Astrocyte (in vitro differentiated cells and primary cell): ENCODE measurements around the gene CDKN2B. TPM values are rescaled to one million over a fixed set of nuclear protein-coding genes. Genes with fewer than 3 reads are reported as not detected.

ENCODE experiments used
- DNase-seq: peaks from one replicate; pipeline ENCODE4 v3.0.0-alpha.2; 2010; ENCODE audit warnings: low read depth
- FAIRE-seq: peaks from 2 replicates; lab custom pipeline; 2011; peaks lifted over from hg19 to GRCh38; lab: Jason Lieb, UNC
- H2AFZ ChIP-seq: 2 replicates; pipeline ENCODE4 v1.6.0; 2012; ENCODE audit warnings: low read depth, low read length, inconsistent platforms
- H3K27ac ChIP-seq: 2 replicates; pipeline ENCODE4 v1.5.1; 2011; ENCODE audit warnings: low read depth, low read length, inconsistent platforms
- H3K27me3 ChIP-seq: 2 replicates; pipeline ENCODE4 v1.6.0; 2011; ENCODE audit warnings: low read length, inconsistent platforms; ENCODE audit not compliant: insufficient read depth
- H3K36me3 ChIP-seq: 2 replicates; pipeline ENCODE4 v1.5.1; 2011; ENCODE audit warnings: low read length, inconsistent platforms; ENCODE audit not compliant: insufficient read depth
- H3K4me1 ChIP-seq: 2 replicates; pipeline ENCODE4 v1.5.1; 2011; ENCODE audit warnings: low read length, inconsistent platforms; ENCODE audit not compliant: insufficient read depth
- H3K4me2 ChIP-seq: 2 replicates; pipeline ENCODE4 v1.6.0; 2012; ENCODE audit warnings: low read length, inconsistent platforms
- H3K4me3 ChIP-seq: 2 replicates; pipeline ENCODE4 v1.5.1; 2011; ENCODE audit warnings: low read depth, mild to moderate bottlenecking, low read length, inconsistent platforms; ENCODE audit not compliant: insufficient read depth
- H3K79me2 ChIP-seq: 2 replicates; pipeline ENCODE4 v1.6.0; 2012; ENCODE audit warnings: mild to moderate bottlenecking, low read length, inconsistent platforms; ENCODE audit not compliant: insufficient read depth
- H3K9ac ChIP-seq: 2 replicates; pipeline ENCODE4 v1.6.0; 2012; ENCODE audit warnings: mild to moderate bottlenecking, low read length, inconsistent platforms
- H3K9me3 ChIP-seq: 2 replicates; pipeline ENCODE4 v1.5.1; 2012; ENCODE audit warnings: low read depth, mild to moderate bottlenecking, low read length, inconsistent platforms; ENCODE audit not compliant: insufficient read depth
- H4K20me1 ChIP-seq: 2 replicates; pipeline ENCODE4 v1.6.0; 2012; ENCODE audit warnings: low read length, inconsistent platforms; ENCODE audit not compliant: insufficient read depth
- H3K27ac Mint-ChIP-seq: one replicate; pipeline ENCODE4 v1.8.0; 2021; ENCODE audit warnings: mild to moderate bottlenecking, mixed read lengths; ENCODE audit not compliant: unreplicated experiment
- H3K27me3 Mint-ChIP-seq: one replicate; pipeline ENCODE4 v1.8.0; 2021; ENCODE audit warnings: low read depth, mixed read lengths; ENCODE audit not compliant: unreplicated experiment
- H3K36me3 Mint-ChIP-seq: one replicate; pipeline ENCODE4 v1.8.0; 2021; ENCODE audit warnings: low read depth, mixed read lengths; ENCODE audit not compliant: unreplicated experiment
- H3K4me1 Mint-ChIP-seq: one replicate; pipeline ENCODE4 v1.8.0; 2021; ENCODE audit warnings: low read depth, mixed read lengths; ENCODE audit not compliant: unreplicated experiment
- H3K4me3 Mint-ChIP-seq: one replicate; pipeline ENCODE4 v1.8.0; 2021; ENCODE audit warnings: mild to moderate bottlenecking, moderate library complexity, mixed read lengths; ENCODE audit not compliant: unreplicated experiment
- H3K9me3 Mint-ChIP-seq: one replicate; pipeline ENCODE4 v1.8.0; 2021; ENCODE audit warnings: mild to moderate bottlenecking, mixed read lengths; ENCODE audit not compliant: unreplicated experiment
- EZH2 ChIP-seq: IDR thresholded peaks from 2 replicates; pipeline ENCODE4 v1.6.1; 2012; ENCODE audit warnings: mild to moderate bottlenecking, low read length, inconsistent platforms; ENCODE audit not compliant: insufficient read depth
- total RNA-seq: library from RNA; stranded (reverse); gene quantifications from 2 replicates; pipeline ENCODE4 v1.2.1, GENCODE V29; 2021
- TF ChIP-seq, protein P1 (sequence below): IDR thresholded peaks from 2 replicates; pipeline ENCODE4 v1.5.1; 2011; ENCODE audit warnings: low read depth, mild to moderate bottlenecking, inconsistent platforms, low read length, moderate library complexity; ENCODE audit not compliant: insufficient read depth

The CDKN2B gene
- total RNA-seq, 1 donor from 2014 or later = 306 TPM

DNA sequence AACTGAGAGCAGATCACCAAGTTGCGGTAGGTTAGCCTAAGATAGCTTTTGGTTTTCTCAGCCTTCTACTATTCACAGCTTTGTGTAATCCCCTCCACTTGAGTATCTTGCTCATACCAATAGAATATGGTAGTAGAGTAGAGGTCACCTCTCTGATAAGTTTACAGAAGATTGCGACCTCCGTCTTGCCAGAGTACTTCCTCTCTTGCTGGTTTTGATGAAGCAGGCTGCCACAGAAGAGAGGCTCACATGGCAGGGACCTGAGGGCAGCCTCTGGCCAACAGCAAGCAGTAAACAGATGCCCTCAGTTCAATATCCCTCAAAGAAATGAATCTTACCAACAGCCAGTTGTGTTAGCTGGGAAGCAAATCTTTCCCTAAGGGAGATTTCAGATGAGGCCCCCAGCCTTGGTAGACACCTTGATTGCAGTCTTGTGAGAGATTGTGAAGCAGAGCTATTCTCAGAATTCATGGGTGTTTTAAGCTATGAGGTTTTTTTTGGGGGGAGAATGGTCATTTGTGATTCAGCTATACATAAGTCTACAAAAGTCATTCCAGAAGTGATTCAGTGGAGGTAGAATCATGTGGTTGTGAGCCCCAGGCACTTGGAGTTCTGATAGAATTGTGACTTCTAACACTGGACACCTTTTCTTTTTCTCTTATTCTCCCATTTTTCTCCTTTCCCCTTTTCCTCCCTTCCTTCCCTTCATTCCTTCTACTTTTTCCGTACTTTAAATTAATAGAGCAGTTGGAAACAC is 22.7 kb upstream of the CDKN2B start:
- no peaks in the 10 kb centered on the region for H3K36me3 Mint-ChIP-seq
- FAIRE-seq = no peak
- no peak overlapping the region for H3K27ac ChIP-seq
- no peaks in the 10 kb centered on the region for H4K20me1 ChIP-seq
- no peaks in the 10 kb centered on the region for H3K79me2 ChIP-seq
- H3K9me3 ChIP-seq = no peaks in the 10 kb centered on the region
- H3K27me3 Mint-ChIP-seq = no peaks in the 10 kb centered on the region
- no peaks in the 10 kb centered on the region for H3K9me3 Mint-ChIP-seq
- H3K4me1 ChIP-seq = peaks cover 11% of the 10 kb centered on the region
- H3K9ac ChIP-seq = no peak overlapping the region
- H3K27ac Mint-ChIP-seq = no peak overlapping the region
- no peak overlapping the region for H3K4me3 Mint-ChIP-seq
- DNase-seq = no peak
- H3K4me2 ChIP-seq = no peak overlapping the region
- TF ChIP-seq, protein P1, sequence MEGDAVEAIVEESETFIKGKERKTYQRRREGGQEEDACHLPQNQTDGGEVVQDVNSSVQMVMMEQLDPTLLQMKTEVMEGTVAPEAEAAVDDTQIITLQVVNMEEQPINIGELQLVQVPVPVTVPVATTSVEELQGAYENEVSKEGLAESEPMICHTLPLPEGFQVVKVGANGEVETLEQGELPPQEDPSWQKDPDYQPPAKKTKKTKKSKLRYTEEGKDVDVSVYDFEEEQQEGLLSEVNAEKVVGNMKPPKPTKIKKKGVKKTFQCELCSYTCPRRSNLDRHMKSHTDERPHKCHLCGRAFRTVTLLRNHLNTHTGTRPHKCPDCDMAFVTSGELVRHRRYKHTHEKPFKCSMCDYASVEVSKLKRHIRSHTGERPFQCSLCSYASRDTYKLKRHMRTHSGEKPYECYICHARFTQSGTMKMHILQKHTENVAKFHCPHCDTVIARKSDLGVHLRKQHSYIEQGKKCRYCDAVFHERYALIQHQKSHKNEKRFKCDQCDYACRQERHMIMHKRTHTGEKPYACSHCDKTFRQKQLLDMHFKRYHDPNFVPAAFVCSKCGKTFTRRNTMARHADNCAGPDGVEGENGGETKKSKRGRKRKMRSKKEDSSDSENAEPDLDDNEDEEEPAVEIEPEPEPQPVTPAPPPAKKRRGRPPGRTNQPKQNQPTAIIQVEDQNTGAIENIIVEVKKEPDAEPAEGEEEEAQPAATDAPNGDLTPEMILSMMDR = no peak
- H3K36me3 ChIP-seq = no peaks in the 10 kb centered on the region
- H3K27me3 ChIP-seq = no peaks in the 10 kb centered on the region
- H3K4me1 Mint-ChIP-seq = peaks cover 18% of the 10 kb centered on the region
- H2AFZ ChIP-seq = no peak overlapping the region
- H3K4me3 ChIP-seq = no peak overlapping the region

DNA sequence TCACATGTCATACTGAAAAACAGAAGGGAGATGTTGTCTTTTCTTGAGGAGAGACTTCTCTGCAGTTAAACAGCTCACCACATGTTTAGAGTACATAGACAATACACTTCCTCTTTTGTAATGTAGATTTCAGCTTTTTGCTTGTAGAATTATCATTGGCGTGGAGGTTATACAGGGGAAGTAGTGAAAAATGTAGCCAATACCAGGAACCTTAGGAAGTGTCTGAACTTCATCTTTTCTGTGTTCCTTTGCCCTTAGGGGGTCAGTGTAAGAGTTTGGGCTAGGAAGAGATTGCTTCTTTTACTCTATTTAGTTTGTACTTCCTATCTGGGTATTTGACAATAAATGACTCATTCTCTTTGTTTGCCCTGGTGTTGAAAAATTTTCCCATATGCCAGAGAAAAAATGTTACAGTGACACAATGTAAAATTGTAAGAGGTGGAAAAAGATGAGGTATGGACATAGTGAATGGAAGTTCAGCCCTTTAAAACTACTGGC is 21.0 kb upstream of the CDKN2B start:
- no peaks in the 10 kb centered on the region for H3K36me3 Mint-ChIP-seq
- TF ChIP-seq EZH2 = no peak
- TF ChIP-seq, protein P1 = no peak
- H3K36me3 ChIP-seq = no peaks in the 10 kb centered on the region
- H3K4me3 ChIP-seq = no peak overlapping the region
- H3K4me1 ChIP-seq = peaks cover 11% of the 10 kb centered on the region
- peaks cover 13% of the 10 kb centered on the region for H3K4me1 Mint-ChIP-seq
- H2AFZ ChIP-seq = peak overlapping the region; percentile 33
- no peaks in the 10 kb centered on the region for H3K9me3 Mint-ChIP-seq
- H4K20me1 ChIP-seq = no peaks in the 10 kb centered on the region
- no peak overlapping the region for H3K4me3 Mint-ChIP-seq
- H3K9ac ChIP-seq = peak overlapping the region; percentile 37
- H3K27ac ChIP-seq = peak overlapping the region; percentile 44
- H3K27ac Mint-ChIP-seq = peak overlapping the region; percentile 36
- H3K27me3 ChIP-seq = no peaks in the 10 kb centered on the region
- H3K4me2 ChIP-seq = peak overlapping the region; percentile 34
- DNase-seq (peak; percentile 71), FAIRE-seq (peak; percentile 64)
- no peaks in the 10 kb centered on the region for H3K9me3 ChIP-seq
- H3K27me3 Mint-ChIP-seq = no peaks in the 10 kb centered on the region
- H3K79me2 ChIP-seq = peaks cover 3% of the 10 kb centered on the region

DNA sequence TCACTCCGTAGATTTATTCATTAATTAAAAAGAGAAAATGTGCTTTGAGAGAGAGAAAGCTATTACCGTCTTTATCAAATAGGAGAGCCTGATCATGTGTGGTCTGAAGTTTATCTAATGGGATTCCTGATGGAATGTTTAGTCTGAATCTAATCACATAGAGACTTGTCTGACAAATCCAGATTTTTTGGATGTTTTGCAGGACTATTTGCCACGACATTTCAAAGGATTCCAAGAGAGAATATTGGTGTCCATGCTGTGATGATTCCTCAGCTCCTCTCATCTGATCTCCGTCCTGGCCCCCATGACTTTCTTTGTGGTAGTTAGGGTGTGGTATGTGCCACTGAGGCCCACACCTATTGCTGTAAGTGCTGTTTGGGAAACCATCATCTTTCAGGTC is 20.1 kb upstream of the CDKN2B start:
- Histone ChIP-seq H3K27me3 (no peaks in the 10 kb centered on the region), H3K4me2 (no peak overlapping the region), H3K9me3 (no peaks in the 10 kb centered on the region), H3K36me3 (no peaks in the 10 kb centered on the region), H3K4me1 (peaks cover 11% of the 10 kb centered on the region), H3K27ac (no peak overlapping the region), H4K20me1 (no peaks in the 10 kb centered on the region), H3K4me3 (no peak overlapping the region), H3K9ac (no peak overlapping the region), H3K79me2 (peaks cover 12% of the 10 kb centered on the region), H2AFZ (no peak overlapping the region)
- Mint-ChIP-seq H3K27me3 (peaks cover 2% of the 10 kb centered on the region), H3K36me3 (no peaks in the 10 kb centered on the region), H3K4me3 (no peak overlapping the region), H3K4me1 (peaks cover 13% of the 10 kb centered on the region), H3K9me3 (no peaks in the 10 kb centered on the region), H3K27ac (no peak overlapping the region)
- TF ChIP-seq, protein P1 = no peak
- no peak for TF ChIP-seq EZH2
- DNase-seq (peak; percentile 44), FAIRE-seq (no peak)
